GM19397 (cell line): ENCODE measurements around the gene NUP37.
"Not testable (repeated sequence)": the region's sequence is repeated elsewhere in the genome, so short reads cannot be mapped to it uniquely, and the experiment has no call there.

Source experiments
- ATAC-seq: cut with Tn5 transposase; IDR thresholded peaks from one replicate; pipeline ENCODE4 v1.9.1; 2021; ENCODE audit warnings: mild to moderate bottlenecking, moderate library complexity; ENCODE audit not compliant: unreplicated experiment

Gene NUP37, protein sequence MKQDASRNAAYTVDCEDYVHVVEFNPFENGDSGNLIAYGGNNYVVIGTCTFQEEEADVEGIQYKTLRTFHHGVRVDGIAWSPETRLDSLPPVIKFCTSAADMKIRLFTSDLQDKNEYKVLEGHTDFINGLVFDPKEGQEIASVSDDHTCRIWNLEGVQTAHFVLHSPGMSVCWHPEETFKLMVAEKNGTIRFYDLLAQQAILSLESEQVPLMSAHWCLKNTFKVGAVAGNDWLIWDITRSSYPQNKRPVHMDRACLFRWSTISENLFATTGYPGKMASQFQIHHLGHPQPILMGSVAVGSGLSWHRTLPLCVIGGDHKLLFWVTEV

DNA sequence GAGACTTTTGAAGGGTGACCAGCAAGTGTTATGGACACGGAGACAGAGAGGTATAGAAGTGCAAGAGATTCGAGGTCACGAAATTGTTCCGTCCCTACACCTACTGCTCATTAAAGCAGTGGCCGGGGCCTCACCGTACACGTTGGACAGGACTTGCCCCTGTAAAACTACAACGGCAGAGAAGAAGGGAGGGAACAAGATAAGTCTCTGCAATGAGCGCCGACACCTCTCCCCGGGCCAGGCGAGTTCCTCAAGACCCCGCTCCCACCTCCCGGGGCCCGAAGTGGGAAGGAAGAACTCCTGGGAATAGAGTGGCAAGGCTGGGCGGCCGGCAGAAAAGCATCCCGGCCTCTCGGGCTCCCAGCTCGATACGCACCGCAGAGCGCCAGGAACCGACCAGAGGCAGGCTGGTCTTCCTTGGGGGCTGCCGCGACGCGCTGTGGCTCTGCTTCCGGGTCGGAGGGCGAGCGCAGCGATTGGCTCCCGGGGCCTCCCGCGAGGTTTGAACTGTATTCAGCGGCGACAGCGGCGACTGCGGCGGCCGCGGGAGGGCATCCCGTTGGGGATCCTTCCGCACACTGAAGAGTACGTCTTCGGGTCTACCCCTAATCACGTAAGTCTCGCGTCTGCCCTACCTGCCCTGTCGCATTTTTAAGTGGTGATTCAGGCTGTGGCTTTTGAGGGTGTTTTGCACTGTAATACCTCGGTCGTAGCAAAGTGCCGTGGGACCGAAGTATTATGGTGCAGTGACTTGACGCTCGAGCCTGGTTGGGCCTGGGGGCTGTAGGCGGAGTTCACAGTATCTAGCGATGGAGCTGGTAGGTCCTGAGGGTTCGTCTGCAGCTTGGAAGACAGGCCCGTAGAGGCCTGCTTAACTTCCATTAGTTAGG, at the start of gene NUP37, which contains the start of gene PARPBP:
TSS of gene NUP37 (minus strand) at position 441 of the 890 bp plus-strand sequence. CDS start 1,596 bp downstream, outside the sequence.
TSS of gene PARPBP (plus strand) at position 510 of the 890 bp plus-strand sequence. CDS start 3,706 bp downstream, outside the sequence.
- ATAC-seq = peak; percentile 98

DNA sequence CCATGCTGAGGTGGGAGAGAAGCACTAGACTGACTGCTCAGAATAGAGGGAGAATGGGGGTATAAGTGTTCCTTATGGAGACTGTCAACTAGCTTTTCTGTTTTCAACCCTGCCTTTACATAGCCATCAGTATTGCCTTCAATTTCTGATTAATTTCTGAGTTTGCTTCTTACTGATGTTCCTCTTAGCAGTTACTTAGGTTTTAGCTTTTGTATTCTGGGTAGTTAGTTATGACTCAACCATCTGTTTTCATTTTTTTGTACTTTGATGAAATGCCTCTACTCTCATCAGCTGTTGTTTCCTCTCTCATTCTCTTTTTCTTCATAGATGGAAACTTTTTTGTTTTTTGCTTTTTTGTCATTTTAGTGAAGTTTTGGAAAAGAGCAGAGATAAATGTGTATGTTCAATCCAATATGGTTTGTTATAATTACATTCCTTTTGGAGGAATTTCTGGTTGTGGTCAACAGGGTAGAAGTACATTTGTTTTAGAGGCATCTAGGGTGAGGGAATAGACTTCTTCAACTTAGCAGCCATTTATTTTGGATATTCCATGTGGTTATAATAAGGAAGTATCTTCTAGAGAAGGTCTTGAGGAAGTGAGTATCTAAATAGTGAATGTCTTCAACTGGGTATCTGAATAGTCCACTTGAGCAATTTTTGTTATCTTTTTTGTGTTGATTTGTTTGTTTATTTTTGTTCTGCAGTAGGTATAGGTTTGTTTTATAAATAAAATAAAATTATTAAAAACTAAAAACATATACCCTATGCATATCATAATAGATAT, 48.1 kb upstream of the NUP37 start:
- no peak for ATAC-seq

DNA sequence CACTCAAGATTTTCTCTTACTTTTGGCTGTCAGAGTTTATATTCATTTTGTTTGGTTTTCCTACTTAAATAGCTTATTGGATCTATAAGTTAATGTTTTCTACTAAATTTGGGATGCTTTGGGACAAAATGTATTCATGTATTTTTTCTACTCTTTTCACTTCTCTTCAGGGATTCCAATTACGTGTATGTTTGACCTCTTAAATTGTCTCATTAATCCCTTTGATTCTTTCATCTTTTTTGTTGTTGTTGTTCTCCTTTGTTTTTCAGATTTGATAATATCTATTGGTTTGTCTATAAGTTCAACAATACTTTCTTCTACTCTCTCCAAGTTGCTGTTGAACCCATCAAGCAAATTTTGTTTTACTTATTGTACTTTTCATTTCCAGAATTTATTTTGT, 43.5 kb upstream of the NUP37 start:
- ATAC-seq = no peak

DNA sequence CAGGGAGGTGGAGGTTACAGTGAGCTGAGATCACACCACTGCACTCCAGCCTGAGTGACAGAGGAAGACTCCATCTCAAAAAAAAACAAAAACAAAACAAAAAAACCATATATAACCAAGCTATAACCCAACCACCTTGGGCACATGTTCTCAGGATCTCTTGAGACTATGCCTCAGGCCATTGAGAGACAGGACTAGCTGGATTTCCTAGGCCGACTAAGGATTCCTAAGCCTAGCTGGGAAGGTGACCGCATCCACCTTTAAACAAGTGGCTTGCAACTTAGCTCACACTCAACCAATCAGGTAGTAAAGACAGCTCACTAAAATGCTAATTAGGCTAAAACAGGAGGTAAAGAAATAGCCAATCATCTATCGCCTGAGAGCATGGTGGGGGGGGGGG, 35.3 kb upstream of the NUP37 start:
- ATAC-seq = not testable (repeated sequence)

DNA sequence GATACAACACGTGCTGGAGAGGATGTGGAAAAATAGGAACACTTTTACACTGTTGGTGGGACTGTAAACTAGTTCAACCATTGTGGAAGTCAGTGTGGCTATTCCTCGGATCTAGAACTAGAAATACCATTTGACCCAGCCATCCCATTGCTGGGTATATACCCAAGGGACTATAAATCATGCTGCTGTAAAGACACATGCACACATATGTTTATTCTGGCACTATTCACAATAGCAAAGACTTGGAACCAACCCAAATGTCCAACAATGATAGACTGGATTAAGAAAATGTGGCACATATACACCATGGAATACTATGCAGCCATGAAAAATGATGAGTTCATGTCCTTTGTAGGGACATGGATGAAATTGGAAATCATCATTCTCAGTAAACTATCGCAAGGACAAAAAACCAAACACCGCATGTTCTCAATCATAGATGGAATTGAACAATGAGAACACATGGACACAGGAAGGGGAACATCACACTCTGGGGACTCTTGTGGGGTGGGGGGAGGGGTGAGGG, 27.2 kb upstream of the NUP37 start:
- ATAC-seq = not testable (repeated sequence)

DNA sequence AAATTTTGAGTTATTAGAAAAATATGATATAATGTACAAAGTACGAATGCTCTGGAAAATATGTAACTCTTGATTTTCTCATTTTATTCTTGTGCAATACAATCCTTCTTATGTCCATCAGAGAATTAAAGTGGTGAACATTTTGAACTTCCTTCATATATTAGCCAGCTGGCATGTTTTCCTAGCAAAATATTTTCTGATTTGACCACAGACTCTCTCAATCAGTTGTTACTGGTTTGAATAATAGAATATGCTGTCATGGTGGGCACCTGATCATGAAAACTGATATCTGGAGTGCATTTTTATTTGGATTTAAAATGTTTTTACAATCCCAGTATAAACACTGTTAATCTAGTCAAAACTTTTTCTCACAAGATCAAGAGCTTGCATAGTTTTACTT, 24.3 kb upstream of the NUP37 start:
- no peak for ATAC-seq

DNA sequence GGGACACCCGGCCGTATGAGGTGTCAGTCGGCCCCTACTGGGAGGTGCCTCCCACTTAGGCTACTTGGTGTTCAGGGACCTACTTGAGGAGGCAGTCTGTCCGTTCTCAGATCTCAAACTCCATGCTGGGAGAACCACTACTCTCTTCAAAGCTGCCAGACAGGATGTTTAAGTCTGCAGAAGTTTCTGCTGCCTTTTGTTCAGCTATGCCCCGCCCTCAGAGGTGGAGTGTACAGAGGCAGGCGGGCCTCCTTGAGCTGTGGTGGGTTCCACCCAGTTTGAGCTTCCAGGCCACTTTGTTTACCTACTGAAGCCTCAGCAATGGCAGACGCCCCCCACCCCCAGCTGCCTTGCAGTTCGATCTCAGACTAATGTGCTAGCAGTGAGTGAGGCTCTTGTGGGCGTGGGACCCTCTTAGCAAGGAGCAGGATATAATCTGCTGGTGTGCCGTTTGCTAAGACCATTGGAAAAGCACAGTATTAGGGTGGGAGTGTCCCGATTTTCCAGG, 23.0 kb upstream of the NUP37 start:
- ATAC-seq = not testable (repeated sequence)

DNA sequence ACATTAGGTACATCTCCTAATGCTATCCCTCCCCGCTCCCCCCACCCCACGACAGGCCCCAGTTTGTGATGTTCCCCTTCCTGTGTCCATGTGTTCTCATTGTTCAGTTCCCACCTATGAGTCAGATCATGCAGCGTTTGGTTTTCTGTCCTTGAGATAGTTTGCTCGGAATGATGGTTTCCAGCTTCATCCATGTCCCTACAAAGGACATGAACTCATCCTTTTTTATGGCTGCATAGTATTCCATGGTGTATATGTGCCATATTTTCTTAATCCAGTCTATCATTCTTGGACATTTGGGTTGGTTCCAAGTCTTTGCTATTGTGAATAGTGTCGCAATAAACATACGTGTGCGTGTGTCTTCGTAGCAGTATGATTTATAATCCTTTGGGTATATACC, 17.7 kb upstream of the NUP37 start:
- not testable (repeated sequence) for ATAC-seq

DNA sequence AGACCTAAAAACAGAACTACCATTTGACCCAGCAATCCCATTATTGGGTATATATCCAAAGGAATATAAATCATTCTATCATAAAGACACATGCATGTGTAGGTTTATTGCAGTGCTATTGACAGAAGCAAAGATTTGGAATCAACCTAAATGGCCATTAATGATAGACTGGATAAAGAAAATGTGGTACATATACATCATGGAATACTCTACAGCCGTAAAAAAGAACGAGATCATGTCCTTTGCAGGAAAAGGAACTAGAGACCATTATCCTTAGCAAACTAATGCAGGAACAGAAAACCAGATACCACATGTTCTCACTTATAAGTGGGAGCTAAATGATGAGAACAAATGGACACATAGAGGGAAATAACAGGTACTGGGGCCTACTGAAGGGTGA, 11.5 kb upstream of the NUP37 start:
- ATAC-seq = not testable (repeated sequence)

DNA sequence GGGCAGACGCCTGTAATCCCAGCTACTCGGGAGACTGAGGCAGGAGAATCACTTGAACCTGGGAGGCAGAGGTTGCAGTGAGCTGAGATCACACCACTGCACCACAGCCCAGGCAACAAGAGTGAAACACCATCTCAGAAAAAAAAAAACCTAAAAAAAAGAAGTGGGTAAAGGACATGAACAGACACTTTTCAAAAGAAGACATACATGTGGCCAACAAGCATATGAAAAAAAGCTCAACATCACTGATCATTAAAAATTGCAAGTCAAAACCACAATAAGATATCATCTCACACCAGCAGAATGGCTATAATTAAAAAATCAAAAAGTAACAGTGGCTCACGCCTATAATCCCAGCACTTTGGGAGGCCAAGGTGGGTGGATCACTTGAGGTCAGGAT, 10.8 kb upstream of the NUP37 start:
- not testable (repeated sequence) for ATAC-seq

DNA sequence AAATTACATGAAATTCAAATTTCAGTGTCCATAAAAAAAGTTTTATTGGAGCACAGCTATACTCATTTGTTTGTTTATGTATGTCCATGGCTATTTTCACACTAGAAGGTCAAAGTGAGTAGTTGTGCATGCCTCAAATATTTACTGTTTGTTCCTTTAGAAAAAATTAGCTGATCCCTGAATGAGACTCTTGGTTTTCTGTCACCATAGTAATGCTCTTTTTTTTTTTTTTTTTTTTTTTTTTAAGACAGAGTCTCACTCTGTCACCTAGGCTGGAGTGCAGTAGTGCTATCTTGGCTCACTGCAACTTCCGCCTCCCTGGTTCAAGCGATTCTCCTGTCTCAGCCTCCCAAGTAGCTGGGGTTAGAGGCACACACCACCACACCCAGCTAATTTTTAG, 1.4 kb upstream of the NUP37 start:
- not testable (repeated sequence) for ATAC-seq

DNA sequence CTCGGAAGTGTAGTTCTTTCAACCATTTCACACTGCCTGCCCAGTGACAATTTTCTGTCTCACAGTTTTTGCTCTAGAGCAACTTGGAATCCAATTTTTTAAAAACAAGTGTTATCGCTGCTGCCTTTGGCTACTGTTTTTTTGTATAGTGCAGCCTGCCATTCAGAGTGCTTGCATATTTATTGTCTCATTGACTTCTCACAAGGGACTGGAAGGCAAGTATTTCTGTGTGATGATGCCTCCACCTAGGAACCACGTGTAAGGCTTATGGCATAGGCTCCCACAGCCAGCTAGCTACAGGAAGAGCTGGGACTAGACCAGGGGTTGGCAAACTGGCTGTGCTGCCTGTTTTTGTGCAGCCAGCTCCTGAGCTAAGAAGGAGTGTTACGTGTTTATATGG, 972 bp upstream of the NUP37 start:
- ATAC-seq = no peak

DNA sequence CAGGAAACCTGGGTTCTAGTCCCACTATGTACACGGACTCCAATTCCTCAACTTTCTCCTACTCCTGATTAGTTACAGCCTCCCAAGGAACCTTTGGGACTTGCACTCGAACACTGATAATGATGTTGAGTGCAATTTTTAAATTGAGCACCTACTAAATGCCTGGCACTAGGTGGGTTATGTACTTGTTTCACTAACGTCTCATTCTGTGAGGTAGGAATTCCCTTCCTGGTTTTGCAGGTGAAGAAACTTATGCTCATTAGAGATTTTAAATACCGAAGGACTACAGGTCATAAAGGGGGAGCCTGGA, 605 bp upstream of the NUP37 start:
- ATAC-seq = peak; percentile 2

DNA sequence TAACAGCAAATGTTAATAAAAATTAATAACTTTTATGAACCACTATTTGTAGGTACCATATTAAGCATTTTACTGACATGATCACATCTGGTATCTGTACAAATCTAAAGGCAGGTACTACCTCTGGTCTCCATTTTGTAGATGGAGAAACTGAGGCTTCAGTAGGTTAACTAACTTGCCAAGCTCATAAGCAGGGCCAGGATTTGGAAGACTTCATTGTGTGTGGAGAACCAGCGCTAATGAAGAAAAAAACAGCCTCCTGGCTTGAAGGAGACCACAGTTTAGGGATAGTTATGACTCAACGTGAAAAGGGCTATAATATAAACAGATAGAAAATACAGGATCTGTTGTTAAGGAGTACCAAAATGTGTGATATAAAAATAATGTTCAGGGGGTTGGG, 1.0 kb downstream of the NUP37 start:
- ATAC-seq = no peak

DNA sequence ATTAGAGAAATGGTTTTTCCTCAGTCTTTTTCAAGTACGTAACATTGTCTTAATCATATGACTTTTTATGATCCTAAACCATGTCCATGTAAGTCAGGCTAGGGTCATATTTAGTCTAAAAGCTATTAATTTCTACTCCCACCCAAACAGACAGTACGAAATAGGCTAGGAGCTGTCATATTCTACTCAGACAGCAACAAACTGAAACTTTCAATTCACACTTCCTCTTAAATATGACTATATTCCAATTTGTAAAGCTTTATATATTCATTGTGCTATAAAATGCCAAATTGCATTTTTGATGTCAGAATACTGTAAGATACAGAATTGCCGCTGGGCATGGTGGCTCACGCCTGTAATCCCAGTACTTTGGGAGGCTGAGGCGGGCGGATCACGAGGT, 3.5 kb downstream of the NUP37 start:
- no peak for ATAC-seq

DNA sequence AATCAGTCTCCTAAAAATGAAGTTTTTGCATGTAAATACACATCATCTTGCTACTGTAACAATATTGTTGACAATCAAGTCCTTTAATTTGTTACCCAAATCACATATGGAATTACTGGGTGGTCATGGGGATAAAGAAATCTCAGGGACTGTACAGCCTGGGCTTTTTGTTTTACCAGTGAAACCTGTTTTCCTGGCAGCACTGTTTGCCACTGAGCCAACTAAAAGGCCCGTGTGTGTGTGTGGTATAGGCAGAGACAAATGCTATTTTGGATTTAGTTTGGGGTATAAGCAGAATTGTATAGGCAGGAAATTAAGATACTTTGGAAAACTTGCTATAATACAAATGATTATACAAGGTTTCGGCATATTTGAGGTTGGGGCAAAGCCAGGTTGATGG, 5.7 kb downstream of the NUP37 start:
- no peak for ATAC-seq

DNA sequence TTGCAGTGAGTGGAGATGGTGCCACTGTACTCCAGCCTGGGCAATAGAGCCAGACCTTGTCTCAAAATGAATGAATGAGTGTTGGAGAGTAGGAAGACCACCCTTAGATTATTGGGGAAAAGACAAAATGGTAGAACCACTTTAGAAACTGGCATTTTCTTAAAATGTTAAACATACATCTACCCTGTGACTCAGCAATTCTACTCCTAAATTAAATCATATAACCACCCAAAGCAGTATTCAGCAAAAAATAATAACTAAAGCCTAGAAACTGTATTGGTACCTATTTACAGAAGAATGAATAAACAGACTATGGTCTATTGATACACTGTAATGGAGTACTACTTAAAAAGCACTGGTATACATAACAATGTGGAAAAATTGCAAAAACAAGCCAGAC, 9.1 kb downstream of the NUP37 start:
- no peak for ATAC-seq

DNA sequence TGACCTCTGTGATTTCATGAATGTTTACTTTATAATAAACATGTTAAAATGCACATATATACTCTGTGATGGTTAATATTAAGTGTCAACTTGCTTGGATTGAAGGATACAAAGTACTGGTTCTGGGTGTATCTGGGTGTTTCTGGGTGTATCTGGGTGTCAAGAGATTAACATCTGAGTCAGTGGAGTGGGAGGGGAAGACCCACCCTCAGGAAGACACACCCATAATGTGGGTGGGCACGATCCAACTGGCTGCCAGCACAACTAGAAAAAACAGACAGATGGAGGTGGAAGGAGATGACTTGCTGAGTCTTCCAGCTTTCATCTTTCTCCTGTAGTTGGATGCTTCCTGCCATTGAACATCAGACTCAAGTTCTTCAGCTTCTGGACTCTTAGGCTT, 11.9 kb downstream of the NUP37 start:
- ATAC-seq = no peak

DNA sequence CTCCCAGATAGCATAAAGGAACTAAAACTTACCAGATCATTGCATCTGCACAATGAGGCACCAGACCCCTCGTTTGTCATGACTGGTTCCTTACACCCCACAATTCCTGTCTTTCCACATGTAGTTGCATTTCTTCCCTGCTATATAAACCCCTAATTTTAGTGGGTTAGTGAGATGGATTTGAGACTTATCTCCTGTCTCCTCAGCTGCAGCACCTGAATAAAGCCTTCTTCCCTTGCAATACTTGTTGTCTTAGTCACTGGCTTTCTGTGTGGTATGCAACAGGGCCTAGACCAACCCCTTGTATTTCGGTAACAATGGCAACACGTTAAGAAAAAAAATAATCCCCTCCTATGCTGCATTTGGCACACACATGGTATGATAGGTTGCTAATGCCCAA, 13.0 kb downstream of the NUP37 start:
- ATAC-seq = no peak

DNA sequence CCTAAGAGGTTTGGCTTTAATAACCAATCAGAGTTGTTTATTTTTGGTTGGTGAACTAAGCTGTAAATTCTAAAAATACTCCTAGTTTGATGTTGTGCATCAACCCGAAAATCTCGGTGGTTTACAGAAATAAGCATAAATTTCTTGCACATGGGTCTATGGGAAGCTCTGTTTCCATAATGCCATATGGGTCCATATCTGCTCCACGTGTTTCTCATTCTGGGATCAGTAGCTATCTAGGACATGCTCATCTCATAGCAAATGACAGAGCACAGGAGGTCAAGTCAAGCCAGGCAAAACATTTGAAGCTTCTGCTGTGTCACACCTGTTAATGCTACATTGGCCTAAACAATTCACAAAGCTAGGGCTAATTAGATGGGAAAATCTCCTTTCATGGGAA, 23.1 kb downstream of the NUP37 start:
- no peak for ATAC-seq
